GM23338 (cell line): Measurements from ENCODE around the gene THAP6. TPM values are rescaled to one million over a fixed set of nuclear protein-coding genes. Genes with fewer than 3 reads are reported as not detected.

Experiments
- ATAC-seq: fragments of 200-7000 bp; cut with Tn5 transposase; 3 replicates; pipeline ENCODE4 v1.9.1; 2020
- DNase-seq: peaks from one replicate; pipeline ENCODE4 v3.0.0-alpha.2; 2015; ENCODE audit warnings: low spot score
- H2AFZ ChIP-seq: fragments of 200-600 bp; sonication (generic); 2 replicates; pipeline ENCODE4 v1.8.0; 2016; ENCODE audit warnings: antibody characterized with exemption, mild to moderate bottlenecking, moderate library complexity
- H3F3A ChIP-seq: fragments of 200-600 bp; sonication (generic); replicated peaks from 2 replicates; pipeline ENCODE4 v1.8.0; 2017; ENCODE audit warnings: antibody characterized with exemption, mixed run types, low read depth
- H3K27ac ChIP-seq: fragments of 200-600 bp; sonication (generic); 2 replicates; pipeline ENCODE4 v1.6.1; 2016; ENCODE audit warnings: low read depth
- H3K27me3 ChIP-seq: fragments of 200-600 bp; sonication (generic); 2 replicates; pipeline ENCODE4 v1.8.0; 2016; ENCODE audit warnings: mild to moderate bottlenecking, mixed run types, moderate library complexity; ENCODE audit not compliant: insufficient read depth
- H3K36me3 ChIP-seq: fragments of 200-600 bp; sonication (generic); 2 replicates; pipeline ENCODE4 v1.8.0; 2016; ENCODE audit warnings: mild to moderate bottlenecking; ENCODE audit not compliant: insufficient read depth
- H3K4me1 ChIP-seq: fragments of 200-600 bp; sonication (generic); 2 replicates; pipeline ENCODE4 v1.8.0; 2016; ENCODE audit warnings: mild to moderate bottlenecking, moderate library complexity; ENCODE audit not compliant: insufficient read depth
- H3K4me2 ChIP-seq: fragments of 200-600 bp; sonication (generic); 2 replicates; pipeline ENCODE4 v1.7.1; 2017; ENCODE audit warnings: mixed run types
- H3K4me3 ChIP-seq: fragments of 200-600 bp; sonication (generic); 2 replicates; pipeline ENCODE4 v1.6.1; 2016; ENCODE audit warnings: mixed run types
- H3K79me2 ChIP-seq: fragments of 200-600 bp; sonication (generic); replicated peaks from 2 replicates; pipeline ENCODE4 v1.8.0; 2017; ENCODE audit warnings: mild to moderate bottlenecking; ENCODE audit not compliant: insufficient read depth
- H3K9me2 ChIP-seq: fragments of 200-600 bp; sonication (generic); 2 replicates; pipeline ENCODE4 v1.8.0; 2017; ENCODE audit not compliant: insufficient read depth
- H4K20me1 ChIP-seq: fragments of 200-600 bp; sonication (generic); replicated peaks from 2 replicates; pipeline ENCODE4 v1.8.0; 2017; ENCODE audit warnings: mild to moderate bottlenecking; ENCODE audit not compliant: insufficient read depth
- H3K27ac Mint-ChIP-seq: 2 replicates; pipeline ENCODE4 v1.8.0; 2020; ENCODE audit warnings: inconsistent platforms, mild to moderate bottlenecking, moderate library complexity, mixed read lengths
- H3K27me3 Mint-ChIP-seq: 3 replicates; pipeline ENCODE4 v1.8.0; 2022; ENCODE audit warnings: low read depth, mild to moderate bottlenecking, moderate library complexity, mixed read lengths, inconsistent platforms; ENCODE audit not compliant: insufficient read depth, poor library complexity
- H3K36me3 Mint-ChIP-seq: 3 replicates; pipeline ENCODE4 v1.8.0; 2021; ENCODE audit warnings: low read depth, mild to moderate bottlenecking, inconsistent platforms, moderate library complexity, mixed read lengths
- H3K4me1 Mint-ChIP-seq: 3 replicates; pipeline ENCODE4 v1.8.0; 2020; ENCODE audit warnings: mild to moderate bottlenecking, inconsistent platforms, mixed read lengths
- H3K4me3 Mint-ChIP-seq: 3 replicates; pipeline ENCODE4 v1.8.0; 2021; ENCODE audit warnings: moderate library complexity, mild to moderate bottlenecking, inconsistent platforms, mixed read lengths
- H3K9me3 Mint-ChIP-seq: 3 replicates; pipeline ENCODE4 v1.8.0; 2020; ENCODE audit warnings: moderate library complexity, mild to moderate bottlenecking, inconsistent platforms, mixed read lengths
- CREB1 ChIP-seq: fragments of 250-450 bp; sonication (Bioruptor Pico); IDR thresholded peaks from 2 replicates; pipeline ENCODE4 v1.5.0; 2020; ENCODE audit warnings: low read depth, mild to moderate bottlenecking, moderate library complexity
- EZH2 ChIP-seq: fragments of 200-600 bp; sonication (generic); IDR thresholded peaks from one replicate; pipeline ENCODE4 v1.8.0; 2017; ENCODE audit warnings: antibody characterized with exemption, mild to moderate bottlenecking, low read depth; ENCODE audit not compliant: unreplicated experiment
- EZH2phosphoT487 ChIP-seq: fragments of 200-600 bp; sonication (generic); IDR thresholded peaks from one replicate; pipeline ENCODE4 v1.8.1; 2018; ENCODE audit warnings: antibody characterized with exemption; ENCODE audit not compliant: unreplicated experiment
- NANOG ChIP-seq: IDR thresholded peaks from 2 replicates; pipeline ENCODE4 v1.6.1; 2016; ENCODE audit warnings: antibody characterized with exemption, borderline replicate concordance
- POLR2AphosphoS5 ChIP-seq: IDR thresholded peaks from 2 replicates; pipeline ENCODE4 v1.6.1; 2016; ENCODE audit warnings: antibody characterized with exemption, low read depth
- STAT1 ChIP-seq: IDR thresholded peaks from one replicate; pipeline ENCODE4 v1.6.1; 2016; ENCODE audit warnings: antibody characterized with exemption; ENCODE audit not compliant: unreplicated experiment
- ZNF114 ChIP-seq: fragments of 250-450 bp; sonication (Bioruptor Pico); IDR thresholded peaks from 2 replicates; pipeline ENCODE4 v1.5.0; 2020; ENCODE audit warnings: mild to moderate bottlenecking, moderate library complexity
- polyA plus RNA-seq: library from polyadenylated mRNA; unstranded; fragments of >200 nt; fragmentation: Nextera tagmentation; extraction: Ambion mirVana; gene quantifications from 2 replicates; pipeline ENCODE4 v1.2.1, GENCODE V29; 2016
- total RNA-seq: library from RNA; depleted of rRNA; stranded (reverse); fragments of >200 nt; shearing (Covaris generic); gene quantifications from 2 replicates; pipeline ENCODE4 v1.2.3, GENCODE V29; 2014
- TF ChIP-seq, protein P1 (sequence below), 2 experiments: fragments of 200-600 bp in 1 of 2; sonication (generic) in 1 of 2; conservative IDR thresholded peaks; 2 replicates each; pipeline versions ENCODE4 v1.5.1 to v1.6.1; 2016 to 2017; ENCODE audit warnings: antibody characterized with exemption in 2 of 2, low read depth in 2 of 2, mild to moderate bottlenecking in 2 of 2, moderate library complexity in 1 of 2
- TF ChIP-seq, protein P2 (sequence below): IDR thresholded peaks from 2 replicates; pipeline ENCODE4 v1.6.1; 2016; ENCODE audit warnings: antibody characterized with exemption
- TF ChIP-seq, protein P3 (sequence below): IDR thresholded peaks from one replicate; pipeline ENCODE4 v1.6.1; 2018; ENCODE audit warnings: antibody characterized with exemption; ENCODE audit not compliant: unreplicated experiment
- TF ChIP-seq, protein P4 (sequence below): fragments of 250-450 bp; sonication (Bioruptor Pico); IDR thresholded peaks from 2 replicates; pipeline ENCODE4 v1.5.0; 2020; ENCODE audit warnings: mild to moderate bottlenecking, moderate library complexity

The THAP6 gene
- total and polyA plus RNA-seq, 2 experiments from 2014 or later: 9.0 to 15.2 TPM

DNA sequence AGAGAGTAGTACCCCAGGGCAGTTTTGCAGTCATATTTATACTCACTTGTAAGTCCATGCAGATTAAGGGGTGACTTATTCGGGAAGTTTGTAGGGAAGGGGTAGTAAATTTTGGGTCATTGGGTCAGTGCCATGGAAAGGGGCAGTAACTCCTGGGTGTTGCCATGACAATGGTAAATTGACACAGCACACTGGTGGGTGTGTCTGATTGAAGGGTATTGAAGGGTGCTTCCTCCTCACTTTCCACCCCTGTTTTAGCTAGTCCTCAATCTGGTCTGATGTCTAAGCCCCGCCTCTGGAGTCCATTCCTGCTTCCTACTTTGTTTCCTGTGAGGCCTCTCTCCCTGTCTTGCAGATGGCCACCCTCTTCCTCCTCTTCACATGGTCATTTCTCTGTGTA is 53.5 kb downstream of the THAP6 start:
- ATAC-seq: no peak
- H3K27me3 Mint-ChIP-seq: peaks cover 15% of the 10 kb centered on the region
- Histone ChIP-seq H3K4me3 (no peak overlapping the region), H4K20me1 (no peaks in the 10 kb centered on the region), H3K4me1 (no peaks in the 10 kb centered on the region), H3K9me2 (0 out of 2 replicates have a peak, but pooled peaks cover 4% of the 10 kb centered on the region), H3K4me2 (no peak overlapping the region), H3K27ac (no peak overlapping the region), H2AFZ (no peak overlapping the region), H3K27me3 (peaks cover 10% of the 10 kb centered on the region), H3K36me3 (no peaks in the 10 kb centered on the region), H3F3A (no peaks in the 10 kb centered on the region), H3K79me2 (no peaks in the 10 kb centered on the region)
- DNase-seq: no peak
- H3K4me3 Mint-ChIP-seq: no peak overlapping the region
- H3K9me3 Mint-ChIP-seq: peaks cover 22% of the 10 kb centered on the region
- H3K36me3 Mint-ChIP-seq: peaks cover 8% of the 10 kb centered on the region; the same call in 2 of the 3 replicates
- no peak for TF ChIP-seq CREB1 (CRISPR knock-in tag)
- no peak for TF ChIP-seq POLR2AphosphoS5
- no peak for TF ChIP-seq EZH2phosphoT487
- TF ChIP-seq ZNF114: no peak
- no peak for TF ChIP-seq EZH2
- TF ChIP-seq, protein P1, sequence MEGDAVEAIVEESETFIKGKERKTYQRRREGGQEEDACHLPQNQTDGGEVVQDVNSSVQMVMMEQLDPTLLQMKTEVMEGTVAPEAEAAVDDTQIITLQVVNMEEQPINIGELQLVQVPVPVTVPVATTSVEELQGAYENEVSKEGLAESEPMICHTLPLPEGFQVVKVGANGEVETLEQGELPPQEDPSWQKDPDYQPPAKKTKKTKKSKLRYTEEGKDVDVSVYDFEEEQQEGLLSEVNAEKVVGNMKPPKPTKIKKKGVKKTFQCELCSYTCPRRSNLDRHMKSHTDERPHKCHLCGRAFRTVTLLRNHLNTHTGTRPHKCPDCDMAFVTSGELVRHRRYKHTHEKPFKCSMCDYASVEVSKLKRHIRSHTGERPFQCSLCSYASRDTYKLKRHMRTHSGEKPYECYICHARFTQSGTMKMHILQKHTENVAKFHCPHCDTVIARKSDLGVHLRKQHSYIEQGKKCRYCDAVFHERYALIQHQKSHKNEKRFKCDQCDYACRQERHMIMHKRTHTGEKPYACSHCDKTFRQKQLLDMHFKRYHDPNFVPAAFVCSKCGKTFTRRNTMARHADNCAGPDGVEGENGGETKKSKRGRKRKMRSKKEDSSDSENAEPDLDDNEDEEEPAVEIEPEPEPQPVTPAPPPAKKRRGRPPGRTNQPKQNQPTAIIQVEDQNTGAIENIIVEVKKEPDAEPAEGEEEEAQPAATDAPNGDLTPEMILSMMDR (conservative IDR thresholded peaks at IDR 0.05; ENCODE audit: low read depth in 2 of 2): no peak
- no peak for TF ChIP-seq NANOG
- TF ChIP-seq, protein P2, sequence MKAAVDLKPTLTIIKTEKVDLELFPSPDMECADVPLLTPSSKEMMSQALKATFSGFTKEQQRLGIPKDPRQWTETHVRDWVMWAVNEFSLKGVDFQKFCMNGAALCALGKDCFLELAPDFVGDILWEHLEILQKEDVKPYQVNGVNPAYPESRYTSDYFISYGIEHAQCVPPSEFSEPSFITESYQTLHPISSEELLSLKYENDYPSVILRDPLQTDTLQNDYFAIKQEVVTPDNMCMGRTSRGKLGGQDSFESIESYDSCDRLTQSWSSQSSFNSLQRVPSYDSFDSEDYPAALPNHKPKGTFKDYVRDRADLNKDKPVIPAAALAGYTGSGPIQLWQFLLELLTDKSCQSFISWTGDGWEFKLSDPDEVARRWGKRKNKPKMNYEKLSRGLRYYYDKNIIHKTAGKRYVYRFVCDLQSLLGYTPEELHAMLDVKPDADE: no peak
- TF ChIP-seq STAT1: no peak
- TF ChIP-seq, protein P3, sequence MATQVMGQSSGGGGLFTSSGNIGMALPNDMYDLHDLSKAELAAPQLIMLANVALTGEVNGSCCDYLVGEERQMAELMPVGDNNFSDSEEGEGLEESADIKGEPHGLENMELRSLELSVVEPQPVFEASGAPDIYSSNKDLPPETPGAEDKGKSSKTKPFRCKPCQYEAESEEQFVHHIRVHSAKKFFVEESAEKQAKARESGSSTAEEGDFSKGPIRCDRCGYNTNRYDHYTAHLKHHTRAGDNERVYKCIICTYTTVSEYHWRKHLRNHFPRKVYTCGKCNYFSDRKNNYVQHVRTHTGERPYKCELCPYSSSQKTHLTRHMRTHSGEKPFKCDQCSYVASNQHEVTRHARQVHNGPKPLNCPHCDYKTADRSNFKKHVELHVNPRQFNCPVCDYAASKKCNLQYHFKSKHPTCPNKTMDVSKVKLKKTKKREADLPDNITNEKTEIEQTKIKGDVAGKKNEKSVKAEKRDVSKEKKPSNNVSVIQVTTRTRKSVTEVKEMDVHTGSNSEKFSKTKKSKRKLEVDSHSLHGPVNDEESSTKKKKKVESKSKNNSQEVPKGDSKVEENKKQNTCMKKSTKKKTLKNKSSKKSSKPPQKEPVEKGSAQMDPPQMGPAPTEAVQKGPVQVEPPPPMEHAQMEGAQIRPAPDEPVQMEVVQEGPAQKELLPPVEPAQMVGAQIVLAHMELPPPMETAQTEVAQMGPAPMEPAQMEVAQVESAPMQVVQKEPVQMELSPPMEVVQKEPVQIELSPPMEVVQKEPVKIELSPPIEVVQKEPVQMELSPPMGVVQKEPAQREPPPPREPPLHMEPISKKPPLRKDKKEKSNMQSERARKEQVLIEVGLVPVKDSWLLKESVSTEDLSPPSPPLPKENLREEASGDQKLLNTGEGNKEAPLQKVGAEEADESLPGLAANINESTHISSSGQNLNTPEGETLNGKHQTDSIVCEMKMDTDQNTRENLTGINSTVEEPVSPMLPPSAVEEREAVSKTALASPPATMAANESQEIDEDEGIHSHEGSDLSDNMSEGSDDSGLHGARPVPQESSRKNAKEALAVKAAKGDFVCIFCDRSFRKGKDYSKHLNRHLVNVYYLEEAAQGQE: no peak
- TF ChIP-seq, protein P4, sequence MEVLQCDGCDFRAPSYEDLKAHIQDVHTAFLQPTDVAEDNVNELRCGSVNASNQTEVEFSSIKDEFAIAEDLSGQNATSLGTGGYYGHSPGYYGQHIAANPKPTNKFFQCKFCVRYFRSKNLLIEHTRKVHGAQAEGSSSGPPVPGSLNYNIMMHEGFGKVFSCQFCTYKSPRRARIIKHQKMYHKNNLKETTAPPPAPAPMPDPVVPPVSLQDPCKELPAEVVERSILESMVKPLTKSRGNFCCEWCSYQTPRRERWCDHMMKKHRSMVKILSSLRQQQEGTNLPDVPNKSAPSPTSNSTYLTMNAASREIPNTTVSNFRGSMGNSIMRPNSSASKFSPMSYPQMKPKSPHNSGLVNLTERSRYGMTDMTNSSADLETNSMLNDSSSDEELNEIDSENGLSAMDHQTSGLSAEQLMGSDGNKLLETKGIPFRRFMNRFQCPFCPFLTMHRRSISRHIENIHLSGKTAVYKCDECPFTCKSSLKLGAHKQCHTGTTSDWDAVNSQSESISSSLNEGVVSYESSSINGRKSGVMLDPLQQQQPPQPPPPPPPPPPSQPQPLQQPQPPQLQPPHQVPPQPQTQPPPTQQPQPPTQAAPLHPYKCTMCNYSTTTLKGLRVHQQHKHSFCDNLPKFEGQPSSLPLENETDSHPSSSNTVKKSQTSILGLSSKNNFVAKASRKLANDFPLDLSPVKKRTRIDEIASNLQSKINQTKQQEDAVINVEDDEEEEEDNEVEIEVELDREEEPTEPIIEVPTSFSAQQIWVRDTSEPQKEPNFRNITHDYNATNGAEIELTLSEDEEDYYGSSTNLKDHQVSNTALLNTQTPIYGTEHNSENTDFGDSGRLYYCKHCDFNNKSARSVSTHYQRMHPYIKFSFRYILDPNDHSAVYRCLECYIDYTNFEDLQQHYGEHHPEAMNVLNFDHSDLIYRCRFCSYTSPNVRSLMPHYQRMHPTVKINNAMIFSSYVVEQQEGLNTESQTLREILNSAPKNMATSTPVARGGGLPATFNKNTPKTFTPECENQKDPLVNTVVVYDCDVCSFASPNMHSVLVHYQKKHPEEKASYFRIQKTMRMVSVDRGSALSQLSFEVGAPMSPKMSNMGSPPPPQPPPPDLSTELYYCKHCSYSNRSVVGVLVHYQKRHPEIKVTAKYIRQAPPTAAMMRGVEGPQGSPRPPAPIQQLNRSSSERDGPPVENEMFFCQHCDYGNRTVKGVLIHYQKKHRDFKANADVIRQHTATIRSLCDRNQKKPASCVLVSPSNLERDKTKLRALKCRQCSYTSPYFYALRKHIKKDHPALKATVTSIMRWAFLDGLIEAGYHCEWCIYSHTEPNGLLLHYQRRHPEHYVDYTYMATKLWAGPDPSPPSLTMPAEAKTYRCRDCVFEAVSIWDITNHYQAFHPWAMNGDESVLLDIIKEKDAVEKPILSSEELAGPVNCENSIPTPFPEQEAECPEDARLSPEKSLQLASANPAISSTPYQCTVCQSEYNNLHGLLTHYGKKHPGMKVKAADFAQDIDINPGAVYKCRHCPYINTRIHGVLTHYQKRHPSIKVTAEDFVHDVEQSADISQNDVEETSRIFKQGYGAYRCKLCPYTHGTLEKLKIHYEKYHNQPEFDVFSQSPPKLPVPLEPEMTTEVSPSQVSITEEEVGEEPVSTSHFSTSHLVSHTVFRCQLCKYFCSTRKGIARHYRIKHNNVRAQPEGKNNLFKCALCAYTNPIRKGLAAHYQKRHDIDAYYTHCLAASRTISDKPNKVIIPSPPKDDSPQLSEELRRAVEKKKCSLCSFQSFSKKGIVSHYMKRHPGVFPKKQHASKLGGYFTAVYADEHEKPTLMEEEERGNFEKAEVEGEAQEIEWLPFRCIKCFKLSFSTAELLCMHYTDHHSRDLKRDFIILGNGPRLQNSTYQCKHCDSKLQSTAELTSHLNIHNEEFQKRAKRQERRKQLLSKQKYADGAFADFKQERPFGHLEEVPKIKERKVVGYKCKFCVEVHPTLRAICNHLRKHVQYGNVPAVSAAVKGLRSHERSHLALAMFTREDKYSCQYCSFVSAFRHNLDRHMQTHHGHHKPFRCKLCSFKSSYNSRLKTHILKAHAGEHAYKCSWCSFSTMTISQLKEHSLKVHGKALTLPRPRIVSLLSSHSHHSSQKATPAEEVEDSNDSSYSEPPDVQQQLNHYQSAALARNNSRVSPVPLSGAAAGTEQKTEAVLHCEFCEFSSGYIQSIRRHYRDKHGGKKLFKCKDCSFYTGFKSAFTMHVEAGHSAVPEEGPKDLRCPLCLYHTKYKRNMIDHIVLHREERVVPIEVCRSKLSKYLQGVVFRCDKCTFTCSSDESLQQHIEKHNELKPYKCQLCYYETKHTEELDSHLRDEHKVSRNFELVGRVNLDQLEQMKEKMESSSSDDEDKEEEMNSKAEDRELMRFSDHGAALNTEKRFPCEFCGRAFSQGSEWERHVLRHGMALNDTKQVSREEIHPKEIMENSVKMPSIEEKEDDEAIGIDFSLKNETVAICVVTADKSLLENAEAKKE (CRISPR knock-in tag): no peak
- H3K27ac Mint-ChIP-seq: no peak overlapping the region
- H3K4me1 Mint-ChIP-seq: peaks cover 4% of the 10 kb centered on the region
